Pancreas (tissue), 10 donors: Measurements from ENCODE around the gene SMAD2. TPM values are rescaled to one million over a fixed set of nuclear protein-coding genes. Genes with fewer than 3 reads are reported as not detected.

ENCODE experiments used
- ATAC-seq, 4 donors: fragments of 200-7000 bp; cut with Tn5 transposase; one replicate each; pipeline versions ENCODE4 v1.8.0 to v1.9.1; 2020; ENCODE audit warnings: mild to moderate bottlenecking in 4 of 4, moderate library complexity in 4 of 4
- DNase-seq, 6 donors: peaks; one replicate each; pipeline ENCODE4 v3.0.0-alpha.2; 2020
- FAIRE-seq: peaks from 2 replicates; lab custom pipeline; 2012; peaks lifted over from hg19 to GRCh38; lab: Jason Lieb, UNC
- H3K27ac ChIP-seq, 4 donors: fragments of 200-600 bp; sonication (generic); 1 replicate in 3 of 4; 2 replicates in 1 of 4; pipeline versions ENCODE4 v1.5.0 to v1.8.0; 2020
- H3K27me3 ChIP-seq, 4 donors: fragments of 200-600 bp; one replicate each; pipeline ENCODE4 v1.8.0; 2021
- H3K36me3 ChIP-seq, 3 donors: fragments of 200-600 bp; sonication (generic) in 1 of 3; one replicate each; pipeline versions ENCODE4 v1.5.0 to v1.8.0; 2020 to 2021
- H3K4me1 ChIP-seq, 3 donors: fragments of 200-600 bp; one replicate each; pipeline ENCODE4 v1.8.0; 2021
- H3K4me3 ChIP-seq, 4 donors: fragments of 200-600 bp; sonication (generic) in 2 of 4; one replicate each; pipeline versions ENCODE4 v1.5.0 to v1.8.0; 2020 to 2021
- H3K9me3 ChIP-seq, 4 donors: fragments of 200-600 bp; one replicate each; pipeline ENCODE4 v1.8.0; 2021
- CTCF ChIP-seq, 4 donors: fragments of 200-600 bp; sonication (generic) in 3 of 4; IDR thresholded peaks; one replicate each; pipeline versions ENCODE4 v1.5.0 to v1.8.0; 2021; ENCODE audit warnings: antibody characterized with exemption in 4 of 4
- WGBS, 2 donors: extraction: QIAGEN DNeasy Blood & Tissue Kit; methylation state at CpG; one replicate each; pipeline ENCODE4 v1.1.7; 2013; 5-methylcytosine and 5-hydroxymethylcytosine counted together
- intact Hi-C, 3 donors: fragments of 100-400 bp; cut with DNase I; formaldehyde crosslinking; loops; one replicate each; pipeline versions ENCODE4 v1.11.1 to v1.14.2; 2022
- polyA plus RNA-seq, 2 donors: library from polyadenylated mRNA; stranded (reverse); fragments of 200-250 nt; gene quantifications; one replicate each; pipeline ENCODE4 v1.2.3, GENCODE V29; 2013
- total RNA-seq, 6 donors: library from RNA; stranded (reverse); fragmentation: NEBNext Ultra II Directional in 4 of 6; extraction: Animal tissue kit (Norgen Biotek cat#: 25700) in 4 of 6; gene quantifications; one replicate each; pipeline versions ENCODE4 v1.2.1 to v1.2.4, GENCODE V29; 2021 to 2023
- donor health status: healthy with polysubstance abuse.
- donor health status: DM: no; HTN: no; CAD: no; lungs with moderate emphysema.
- donor health status: DM: no; HTN: no; CAD: no.
- donor health status: control.
- donor health status: control.
- donor health status: Bipolar disorder and iron deficiency.
- donor health status: DM: yes; HTN: yes; CAD: no.
- donor health status: DM: no; HTN: no; CAD: no.
- donor health status: DM: no; HTN: no; CAD: no.
- donor health status: DM: yes; HTN: yes; CAD: no.

The SMAD2 gene
- total and polyA plus RNA-seq, 8 donors, result 8.7 to 71.2 (median 46.9) TPM

- Histone ChIP-seq H3K36me3 (no peaks in the 10 kb centered on the region), H3K27ac (no peak overlapping the region), H3K4me1 (no peaks in the 10 kb centered on the region), H3K4me3 (no peak overlapping the region), H3K9me3 (no peaks in the 10 kb centered on the region), H3K27me3 (no peaks in the 10 kb centered on the region)
- WGBS, 2 donors, result 79 to 88% methylated on average over 5 of the region's 5 CpGs
- TF ChIP-seq CTCF (IDR thresholded peaks at IDR 0.05), result no peak
- FAIRE-seq (no peak), DNase-seq (no peak), ATAC-seq (no peak)
- intact Hi-C loops, result no loop called here
Observed at GRCh38 chr18:47797126-47797525, 133.3 kb downstream of the SMAD2 start.

- DNase-seq, result no peak
- FAIRE-seq, result no peak
- WGBS, 2 donors, result 44 to 53% methylated on average over 7 of the region's 7 CpGs
- no peak for ATAC-seq
- Histone ChIP-seq H3K36me3 (no peaks in the 10 kb centered on the region), H3K4me3 (no peak overlapping the region), H3K27me3 (no peaks in the 10 kb centered on the region), H3K27ac (no peak overlapping the region), H3K4me1 (no peaks in the 10 kb centered on the region), H3K9me3 (no peaks in the 10 kb centered on the region)
- intact Hi-C loops, result no loop called here
- TF ChIP-seq CTCF (IDR thresholded peaks at IDR 0.05), result no peak
Observed at GRCh38 chr18:47795434-47795814, 135.0 kb downstream of the SMAD2 start.

- no peaks in the 10 kb centered on the region for H3K27me3 ChIP-seq
- DNase-seq, result no peak
- no peak for ATAC-seq
- intact Hi-C loops, result no loop called here
- H3K27ac ChIP-seq, result no peak overlapping the region
- WGBS, 2 donors, result 51 to 55% methylated on average over 14 of the region's 14 CpGs
- H3K4me3 ChIP-seq, result no peak overlapping the region
- no peaks in the 10 kb centered on the region for H3K4me1 ChIP-seq
- H3K36me3 ChIP-seq, result no peaks in the 10 kb centered on the region
- no peak for FAIRE-seq
- H3K9me3 ChIP-seq, result no peaks in the 10 kb centered on the region
- no peak for TF ChIP-seq CTCF (IDR thresholded peaks at IDR 0.05)
Observed at GRCh38 chr18:47794725-47795433, 135.6 kb downstream of the SMAD2 start.

GRCh38 chr18:47793609-47794008 is 136.8 kb downstream of the SMAD2 start:
- intact Hi-C loops, result no loop called here
- no peak for FAIRE-seq

More at GRCh38 chr18:47793609-47794008, 136.8 kb downstream of the SMAD2 start:
- no peak for ATAC-seq
- 76 to 77% methylated on average over 7 of the region's 7 CpGs for WGBS, 2 donors
- Histone ChIP-seq H3K36me3 (no peaks in the 10 kb centered on the region), H3K9me3 (no peaks in the 10 kb centered on the region), H3K27ac (no peak overlapping the region), H3K27me3 (no peaks in the 10 kb centered on the region), H3K4me3 (no peak overlapping the region), H3K4me1 (no peaks in the 10 kb centered on the region)
- no peak for DNase-seq
- no peak for TF ChIP-seq CTCF (IDR thresholded peaks at IDR 0.05)
